Stimulated activated CD4-positive, alpha-beta T cell treated with anti-CD3 and anti-CD28 coated beads, Interleukin-1b, Interleukin-23, amount 100 ng/mL, for 24 hours (primary cell): Measurements from ENCODE around the gene DHRS3.
A peak's percentile ranks its signal among the peaks of the same experiment; 100 is the strongest.

ENCODE experiments used
- DNase-seq, 4 experiments: peaks; one replicate each; pipeline ENCODE4 v3.0.0-alpha.2; 2020; ENCODE audit warnings: low read depth in 4 of 4, low spot score in 1 of 4

DHRS3 gene

GRCh38 chr1:12521096-12521495 is 96.9 kb downstream of the DHRS3 start:
- no peak for DNase-seq

GRCh38 chr1:12519693-12520364 is 98.2 kb downstream of the DHRS3 start:
- DNase-seq, result no peak

GRCh38 chr1:12518931-12519692 is 98.9 kb downstream of the DHRS3 start:
- DNase-seq, result peak in 3 of 4 experiments; percentile 23 to 55 (median 35)
